Fibroblast of lung (primary cell): ENCODE results near the gene ZNF609.

Source experiments
- EZH2 ChIP-seq: IDR thresholded peaks from 2 replicates; pipeline ENCODE4 v1.5.1; 2012; ENCODE audit warnings: low read length, control low read depth, mild to moderate bottlenecking; ENCODE audit errors: missing control alignments
- TF ChIP-seq, protein P1 (sequence below), 2 donors: IDR thresholded peaks in 1 of 2; conservative IDR thresholded peaks in 1 of 2; 1 replicate in 1 of 2; 2 replicates in 1 of 2; pipeline ENCODE4 v1.5.1; 2011 to 2012; ENCODE audit warnings: low read length in 2 of 2, control low read depth in 1 of 2, inconsistent platforms in 1 of 2, low read depth in 1 of 2, mild to moderate bottlenecking in 1 of 2

DNA sequence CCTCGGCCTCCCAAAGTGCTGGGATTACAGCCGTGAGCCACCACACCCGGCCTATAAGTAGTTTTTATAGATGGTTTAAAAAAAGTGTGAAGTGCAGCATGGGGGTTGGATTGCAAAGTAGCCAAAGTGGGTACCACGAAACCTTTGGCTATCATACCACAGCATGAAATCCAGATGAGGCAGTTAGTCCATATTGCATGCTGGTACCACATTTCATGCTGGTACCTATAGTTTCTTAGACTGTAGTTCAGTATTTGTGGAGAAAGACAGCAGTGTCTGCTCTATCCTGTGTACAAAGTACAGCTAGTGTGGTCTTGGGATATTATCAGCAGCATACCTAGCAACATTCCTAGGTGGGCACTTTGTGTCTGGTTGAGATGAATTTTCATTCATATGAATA lies 11.8 kb downstream of the ZNF609 start:
- TF ChIP-seq, protein P1, sequence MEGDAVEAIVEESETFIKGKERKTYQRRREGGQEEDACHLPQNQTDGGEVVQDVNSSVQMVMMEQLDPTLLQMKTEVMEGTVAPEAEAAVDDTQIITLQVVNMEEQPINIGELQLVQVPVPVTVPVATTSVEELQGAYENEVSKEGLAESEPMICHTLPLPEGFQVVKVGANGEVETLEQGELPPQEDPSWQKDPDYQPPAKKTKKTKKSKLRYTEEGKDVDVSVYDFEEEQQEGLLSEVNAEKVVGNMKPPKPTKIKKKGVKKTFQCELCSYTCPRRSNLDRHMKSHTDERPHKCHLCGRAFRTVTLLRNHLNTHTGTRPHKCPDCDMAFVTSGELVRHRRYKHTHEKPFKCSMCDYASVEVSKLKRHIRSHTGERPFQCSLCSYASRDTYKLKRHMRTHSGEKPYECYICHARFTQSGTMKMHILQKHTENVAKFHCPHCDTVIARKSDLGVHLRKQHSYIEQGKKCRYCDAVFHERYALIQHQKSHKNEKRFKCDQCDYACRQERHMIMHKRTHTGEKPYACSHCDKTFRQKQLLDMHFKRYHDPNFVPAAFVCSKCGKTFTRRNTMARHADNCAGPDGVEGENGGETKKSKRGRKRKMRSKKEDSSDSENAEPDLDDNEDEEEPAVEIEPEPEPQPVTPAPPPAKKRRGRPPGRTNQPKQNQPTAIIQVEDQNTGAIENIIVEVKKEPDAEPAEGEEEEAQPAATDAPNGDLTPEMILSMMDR (conservative IDR thresholded peaks at IDR 0.05 in 1 of 2, IDR thresholded peaks at IDR 0.05 in 1 of 2; ENCODE audit: low read depth in 1 of 2, low read length in 2 of 2), result no peak
- TF ChIP-seq EZH2, result no peak
